BLaER1 treated with 17β-estradiol and CSF1 and Interleukin-3, amounts not matched to agents 10 nM and 100 nM (cell line): ENCODE data around the gene ABCC5.
"Not testable (repeated sequence)": the region's sequence is repeated elsewhere in the genome, so short reads cannot be mapped to it uniquely, and the experiment has no call there.

Experiments
- H3K27ac ChIP-seq, 11 experiments: shearing (Covaris generic); formaldehyde crosslinking; 2 replicates each; pipeline ENCODE4 v1.8.1; 2022
- H3K27me3 ChIP-seq, 11 experiments: shearing (Covaris generic); formaldehyde crosslinking; 2 replicates each; pipeline ENCODE4 v1.8.1; 2022
- H3K36me3 ChIP-seq, 11 experiments: shearing (Covaris generic); formaldehyde crosslinking; 2 replicates each; pipeline ENCODE4 v1.8.1; 2022
- H3K4me1 ChIP-seq, 10 experiments: shearing (Covaris generic); formaldehyde crosslinking; 2 replicates each; pipeline ENCODE4 v1.8.1; 2022
- H3K4me2 ChIP-seq, 11 experiments: shearing (Covaris generic); formaldehyde crosslinking; 2 replicates each; pipeline ENCODE4 v1.8.1; 2022
- H3K4me3 ChIP-seq, 10 experiments: shearing (Covaris generic); formaldehyde crosslinking; 2 replicates each; pipeline ENCODE4 v1.8.1; 2022
- H3K9ac ChIP-seq, 11 experiments: shearing (Covaris generic); formaldehyde crosslinking; 2 replicates each; pipeline ENCODE4 v1.8.1; 2022
- H3K9me3 ChIP-seq, 11 experiments: shearing (Covaris generic); formaldehyde crosslinking; replicated peaks in 1 of 11; 2 replicates each; pipeline ENCODE4 v1.8.1; 2022
- H4K20me1 ChIP-seq, 11 experiments: shearing (Covaris generic); formaldehyde crosslinking; 2 replicates each; pipeline ENCODE4 v1.8.1; 2022
- Cebpa-rat ChIP-seq, 11 experiments: shearing (Covaris generic); IDR thresholded peaks; 2 replicates each; pipeline ENCODE4 v1.8.1; 2022

ABCC5 gene

GRCh38 chr3:183883291-183884096 is 134.2 kb downstream of the ABCC5 start:
- H3K27ac ChIP-seq = peak overlapping the region; percentile 83 to 93 (median 89); a peak in 21 of 22 replicates
- peak overlapping the region; percentile 82 to 96 (median 90) for H3K9ac ChIP-seq
- H4K20me1 ChIP-seq = peaks cover 10 to 49% (median 40%) of the 10 kb centered on the region in 11 experiments; a peak in 17 of 22 replicates
- H3K4me1 ChIP-seq = peaks cover 45 to 54% (median 49%) of the 10 kb centered on the region in 10 experiments
- H3K36me3 ChIP-seq = peaks cover 3 to 33% (median 19%) of the 10 kb centered on the region in 11 experiments; a peak in 15 of 22 replicates
- no peaks in the 10 kb centered on the region for H3K27me3 ChIP-seq
- no peak for TF ChIP-seq Cebpa-rat (IDR thresholded peaks at IDR 0.05)
- peak overlapping the region; percentile 82 to 94 (median 90) for H3K4me3 ChIP-seq
- peak overlapping the region; percentile 78 to 99 (median 89) for H3K4me2 ChIP-seq
- H3K9me3 ChIP-seq = no peaks in the 10 kb centered on the region

GRCh38 chr3:183880121-183880520 is 137.6 kb downstream of the ABCC5 start:
- no peak for TF ChIP-seq Cebpa-rat (IDR thresholded peaks at IDR 0.05)
- Histone ChIP-seq H3K4me2 (peak overlapping the region in 2 of 11 experiments; percentile 52 to 86; a peak in 5 of 22 replicates), H3K9ac (peak overlapping the region in 1 of 11 experiments; percentile 39; a peak in 1 of 22 replicates), H3K27ac (no peak overlapping the region), H3K27me3 (no peaks in the 10 kb centered on the region), H3K4me3 (no peak overlapping the region), H3K36me3 (peaks cover 3 to 66% (median 50%) of the 10 kb centered on the region in 11 experiments; a peak in 20 of 22 replicates), H3K9me3 (no peaks in the 10 kb centered on the region), H4K20me1 (peaks cover 26 to 82% (median 67%) of the 10 kb centered on the region in 11 experiments; a peak in 19 of 22 replicates), H3K4me1 (peaks cover 20 to 84% (median 45%) of the 10 kb centered on the region in 10 experiments)

- H3K4me1 ChIP-seq = peaks cover 17 to 92% (median 44%) of the 10 kb centered on the region in 10 experiments
- no peaks in the 10 kb centered on the region for H3K9me3 ChIP-seq
- H4K20me1 ChIP-seq = peaks cover 32 to 91% (median 76%) of the 10 kb centered on the region in 11 experiments; a peak in 20 of 22 replicates
- no peaks in the 10 kb centered on the region for H3K27me3 ChIP-seq
- H3K4me3 ChIP-seq = no peak overlapping the region
- H3K27ac ChIP-seq = peak overlapping the region in 5 of 11 experiments; percentile 53 to 72 (median 65); a peak in 7 of 22 replicates
- H3K4me2 ChIP-seq = peak overlapping the region in 3 of 11 experiments; percentile 66 to 86 (median 79); a peak in 4 of 22 replicates
- no peak for TF ChIP-seq Cebpa-rat (IDR thresholded peaks at IDR 0.05)
- peaks cover 6 to 74% (median 59%) of the 10 kb centered on the region in 11 experiments; a peak in 20 of 22 replicates for H3K36me3 ChIP-seq
- H3K9ac ChIP-seq = no peak overlapping the region
Measured at GRCh38 chr3:183879243-183879642, 138.4 kb downstream of the ABCC5 start.

- H3K4me3 ChIP-seq = no peak overlapping the region
- peak overlapping the region in 9 of 11 experiments; percentile 47 to 72 (median 64); a peak in 16 of 22 replicates for H3K27ac ChIP-seq
- H3K9me3 ChIP-seq = no peaks in the 10 kb centered on the region
- peaks cover 40 to 96% (median 84%) of the 10 kb centered on the region in 11 experiments; a peak in 21 of 22 replicates for H4K20me1 ChIP-seq
- peaks cover 6 to 86% (median 62%) of the 10 kb centered on the region in 11 experiments; a peak in 20 of 22 replicates for H3K36me3 ChIP-seq
- TF ChIP-seq Cebpa-rat (IDR thresholded peaks at IDR 0.05) = peak in 8 of 11 experiments; percentile 38 to 81 (median 54); a peak in 9 of 22 replicates
- H3K4me2 ChIP-seq = peak overlapping the region in 7 of 11 experiments; percentile 3 to 86 (median 53); a peak in 13 of 22 replicates
- peaks cover 8 to 86% (median 33%) of the 10 kb centered on the region in 10 experiments for H3K4me1 ChIP-seq
- no peaks in the 10 kb centered on the region for H3K27me3 ChIP-seq
- H3K9ac ChIP-seq = peak overlapping the region in 6 of 11 experiments; percentile 4 to 65 (median 30); a peak in 9 of 22 replicates
Measured at GRCh38 chr3:183878071-183878470, 139.6 kb downstream of the ABCC5 start.

GRCh38 chr3:183877227-183877626 is 140.5 kb downstream of the ABCC5 start:
- H3K27me3 ChIP-seq, H3K4me3 ChIP-seq, H3K9me3 ChIP-seq: not testable (repeated sequence)
- peak overlapping the region in 9 of 11 experiments; percentile 1 to 68 (median 63); a peak in 12 of 22 replicates for H3K27ac ChIP-seq
- peak overlapping the region in 6 of 11 experiments; percentile 24 to 86 (median 60); a peak in 12 of 22 replicates for H3K4me2 ChIP-seq
- H3K36me3 ChIP-seq = peaks cover 14 to 95% (median 62%) of the 10 kb centered on the region in 11 experiments; a peak in 21 of 22 replicates
- peaks cover 47 to 97% (median 89%) of the 10 kb centered on the region in 11 experiments; a peak in 21 of 22 replicates for H4K20me1 ChIP-seq
- peaks cover 0 to 80% (median 25%) of the 10 kb centered on the region in 10 experiments; a peak in 13 of 20 replicates for H3K4me1 ChIP-seq
- H3K9ac ChIP-seq = peak overlapping the region in 2 of 11 experiments; percentile 22 to 34; a peak in 4 of 22 replicates

- H3K27ac ChIP-seq = peak overlapping the region in 3 of 11 experiments; percentile 1 to 65 (median 36); a peak in 2 of 22 replicates
- peaks cover 11 to 82% (median 52%) of the 10 kb centered on the region in 11 experiments; a peak in 21 of 22 replicates for H3K36me3 ChIP-seq
- no peaks in the 10 kb centered on the region for H3K9me3 ChIP-seq
- no peak for TF ChIP-seq Cebpa-rat (IDR thresholded peaks at IDR 0.05)
- H3K27me3 ChIP-seq = no peaks in the 10 kb centered on the region
- peaks cover 51 to 100% (median 93%) of the 10 kb centered on the region in 11 experiments; a peak in 21 of 22 replicates for H4K20me1 ChIP-seq
- no peak overlapping the region for H3K4me3 ChIP-seq
- H3K9ac ChIP-seq = no peak overlapping the region
- peaks cover 0 to 76% (median 25%) of the 10 kb centered on the region in 10 experiments; a peak in 13 of 20 replicates for H3K4me1 ChIP-seq
- peak overlapping the region in 3 of 11 experiments; percentile 66 to 86 (median 79); a peak in 5 of 22 replicates for H3K4me2 ChIP-seq
Measured at GRCh38 chr3:183875411-183875810, 142.3 kb downstream of the ABCC5 start.

GRCh38 chr3:183873914-183874313 is 143.8 kb downstream of the ABCC5 start:
- Histone ChIP-seq H4K20me1 (peaks cover 58 to 100% (median 93%) of the 10 kb centered on the region in 11 experiments; a peak in 21 of 22 replicates), H3K9me3 (no peaks in the 10 kb centered on the region), H3K4me3 (no peak overlapping the region), H3K4me1 (peaks cover 0 to 76% (median 27%) of the 10 kb centered on the region in 10 experiments; a peak in 13 of 20 replicates), H3K36me3 (peaks cover 11 to 67% (median 45%) of the 10 kb centered on the region in 11 experiments; a peak in 21 of 22 replicates), H3K9ac (no peak overlapping the region), H3K27me3 (no peaks in the 10 kb centered on the region), H3K4me2 (no peak overlapping the region), H3K27ac (no peak overlapping the region)
- TF ChIP-seq Cebpa-rat (IDR thresholded peaks at IDR 0.05) = no peak

GRCh38 chr3:183871541-183871940 is 146.1 kb downstream of the ABCC5 start:
- Histone ChIP-seq H3K9me3 (no peaks in the 10 kb centered on the region), H4K20me1 (peaks cover 56 to 98% (median 85%) of the 10 kb centered on the region in 11 experiments; a peak in 21 of 22 replicates), H3K4me3 (no peak overlapping the region), H3K4me2 (no peak overlapping the region), H3K9ac (no peak overlapping the region), H3K4me1 (peaks cover 0 to 68% (median 10%) of the 10 kb centered on the region in 10 experiments; a peak in 10 of 20 replicates), H3K27ac (no peak overlapping the region), H3K36me3 (peaks cover 21 to 62% (median 45%) of the 10 kb centered on the region in 11 experiments), H3K27me3 (no peaks in the 10 kb centered on the region)
- TF ChIP-seq Cebpa-rat (IDR thresholded peaks at IDR 0.05) = no peak
